Nephron (organoid): ENCODE measurements around the gene AANAT.

Experiments used
- H3K27ac Mint-ChIP-seq, 3 experiments: 2 replicates each; pipeline ENCODE4 v1.8.0; 2020; ENCODE audit warnings: mixed read lengths in 3 of 3, mild to moderate bottlenecking in 2 of 3, moderate library complexity in 1 of 3
- H3K27me3 Mint-ChIP-seq: 2 replicates; pipeline ENCODE4 v1.8.0; 2021; ENCODE audit warnings: low read depth, mild to moderate bottlenecking, moderate library complexity, mixed read lengths
- H3K36me3 Mint-ChIP-seq: 2 replicates; pipeline ENCODE4 v1.8.0; 2020; ENCODE audit warnings: low read depth, mixed read lengths
- H3K4me1 Mint-ChIP-seq: 2 replicates; pipeline ENCODE4 v1.8.0; 2020; ENCODE audit warnings: mixed read lengths
- H3K4me3 Mint-ChIP-seq, 3 experiments: 2 replicates each; pipeline ENCODE4 v1.8.0; 2020; ENCODE audit warnings: mild to moderate bottlenecking in 3 of 3, mixed read lengths in 3 of 3, moderate library complexity in 2 of 3
- H3K9me3 Mint-ChIP-seq: 2 replicates; pipeline ENCODE4 v1.8.0; 2020; ENCODE audit warnings: mixed read lengths
- CTCF ChIP-seq, 3 experiments: fragments of 200-600 bp; sonication (generic); IDR thresholded peaks; one replicate each; pipeline ENCODE4 v1.5.0; 2021; ENCODE audit warnings: antibody characterized with exemption in 3 of 3; ENCODE audit not compliant: unreplicated experiment in 3 of 3

Gene AANAT

GRCh38 chr17:76468634-76469010 lies 1.2 kb downstream of the AANAT start:
- no peaks in the 10 kb centered on the region for H3K36me3 Mint-ChIP-seq

GRCh38 chr17:76469076-76469990 lies 1.9 kb downstream of the AANAT start:
- H3K4me3 Mint-ChIP-seq = no peak overlapping the region
- peaks cover 22% of the 10 kb centered on the region for H3K27me3 Mint-ChIP-seq
- no peaks in the 10 kb centered on the region for H3K36me3 Mint-ChIP-seq
- no peak for TF ChIP-seq CTCF (IDR thresholded peaks at IDR 0.05; ENCODE audit: unreplicated experiment in 3 of 3)
- H3K27ac Mint-ChIP-seq = no peak overlapping the region
- peaks cover 5% of the 10 kb centered on the region for H3K4me1 Mint-ChIP-seq
- no peaks in the 10 kb centered on the region for H3K9me3 Mint-ChIP-seq

More at GRCh38 chr17:76468634-76469010, 1.2 kb downstream of the AANAT start:
- Mint-ChIP-seq H3K4me3 (no peak overlapping the region), H3K4me1 (peaks cover 5% of the 10 kb centered on the region), H3K27me3 (peaks cover 24% of the 10 kb centered on the region), H3K27ac (no peak overlapping the region), H3K9me3 (no peaks in the 10 kb centered on the region)
- no peak for TF ChIP-seq CTCF (IDR thresholded peaks at IDR 0.05; ENCODE audit: unreplicated experiment in 3 of 3)

GRCh38 chr17:76469991-76470739 lies 2.8 kb downstream of the AANAT start:
- H3K36me3 Mint-ChIP-seq = no peaks in the 10 kb centered on the region
- H3K27ac Mint-ChIP-seq = no peak overlapping the region
- H3K4me1 Mint-ChIP-seq = peaks cover 5% of the 10 kb centered on the region
- TF ChIP-seq CTCF (IDR thresholded peaks at IDR 0.05; ENCODE audit: unreplicated experiment in 3 of 3) = no peak
- no peak overlapping the region for H3K4me3 Mint-ChIP-seq
- H3K27me3 Mint-ChIP-seq = peaks cover 18% of the 10 kb centered on the region
- no peaks in the 10 kb centered on the region for H3K9me3 Mint-ChIP-seq

- TF ChIP-seq CTCF (IDR thresholded peaks at IDR 0.05; ENCODE audit: unreplicated experiment in 3 of 3) = no peak
- Mint-ChIP-seq H3K36me3 (no peaks in the 10 kb centered on the region), H3K9me3 (no peaks in the 10 kb centered on the region), H3K27ac (no peak overlapping the region), H3K27me3 (peaks cover 13% of the 10 kb centered on the region), H3K4me3 (no peak overlapping the region), H3K4me1 (no peaks in the 10 kb centered on the region)
Observed at GRCh38 chr17:76471498-76472257, 4.3 kb downstream of the AANAT start.

- Mint-ChIP-seq H3K4me1 (no peaks in the 10 kb centered on the region), H3K9me3 (no peaks in the 10 kb centered on the region), H3K4me3 (no peak overlapping the region), H3K36me3 (no peaks in the 10 kb centered on the region), H3K27me3 (peaks cover 13% of the 10 kb centered on the region), H3K27ac (no peak overlapping the region)
- no peak for TF ChIP-seq CTCF (IDR thresholded peaks at IDR 0.05; ENCODE audit: unreplicated experiment in 3 of 3)
Observed at GRCh38 chr17:76472258-76472645, 4.8 kb downstream of the AANAT start.
